Measurements from ENCODE around the gene TRIM3.
"Not testable (repeated sequence)": the region's sequence is repeated elsewhere in the genome, so short reads cannot be mapped to it uniquely, and the experiment has no call there.

TRIM3 gene

GRCh38 chr11:6473451-6474412 is at the start of gene TRIM3:
Gene TRIM3, minus strand, starts transcription at chr11:6473941. Its CDS starts 8,246 bp downstream, at chr11:6465695.
- DNase-seq, result peak; percentile 68

DNA sequence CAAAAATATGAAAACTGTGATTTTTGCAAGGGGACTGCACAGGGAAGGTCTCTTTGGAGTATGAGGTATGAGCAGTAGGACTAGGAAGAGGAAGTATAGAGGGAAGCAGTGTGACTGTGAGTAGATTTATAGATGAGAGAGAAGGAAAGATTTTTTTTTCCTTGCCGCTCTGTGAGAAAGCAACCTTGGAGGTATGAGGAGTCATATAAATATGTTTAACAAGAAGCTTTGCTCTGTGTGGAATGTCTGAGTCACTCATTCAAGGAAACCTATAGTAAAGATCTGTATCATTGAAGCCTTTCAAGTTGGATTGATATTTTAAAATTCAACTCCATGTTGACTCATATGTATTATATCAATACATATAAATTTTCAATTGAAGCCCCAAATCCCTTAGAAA is 49.5 kb upstream of the TRIM3 start:
- no peak for DNase-seq

DNA sequence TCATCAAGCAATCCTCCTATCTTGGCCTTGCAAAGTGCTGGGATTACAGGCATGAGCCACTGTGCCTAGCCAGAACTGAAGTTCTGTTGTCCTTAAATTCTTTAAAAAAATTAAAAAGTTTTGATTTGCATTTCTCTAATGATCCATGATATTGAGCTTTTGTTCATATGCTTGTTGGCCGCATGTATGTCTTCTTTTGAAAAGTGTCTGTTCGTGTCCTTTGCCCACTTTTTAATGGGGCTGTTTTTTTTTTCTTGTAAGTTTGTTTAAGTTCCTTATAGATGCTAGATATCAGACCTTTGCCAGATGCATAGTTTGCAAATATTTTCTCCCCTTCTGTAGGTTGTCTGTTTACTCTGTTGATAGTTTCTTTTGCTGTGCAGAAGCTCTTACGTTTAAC is 48.2 kb upstream of the TRIM3 start:
- not testable (repeated sequence) for DNase-seq

GRCh38 chr11:6520265-6520664 is 46.5 kb upstream of the TRIM3 start:
- no peak for DNase-seq

- no peak for DNase-seq
These were observed 43.1 kb upstream of the TRIM3 start for GRCh38 chr11:6516865-6517264.

GRCh38 chr11:6505577-6506240 is 32.0 kb upstream of the TRIM3 start:
- DNase-seq, result no peak

- DNase-seq, result no peak
These were observed 30.4 kb upstream of the TRIM3 start for GRCh38 chr11:6504166-6504565.

GRCh38 chr11:6502382-6502781 is 28.6 kb upstream of the TRIM3 start:
- DNase-seq, result no peak

DNA sequence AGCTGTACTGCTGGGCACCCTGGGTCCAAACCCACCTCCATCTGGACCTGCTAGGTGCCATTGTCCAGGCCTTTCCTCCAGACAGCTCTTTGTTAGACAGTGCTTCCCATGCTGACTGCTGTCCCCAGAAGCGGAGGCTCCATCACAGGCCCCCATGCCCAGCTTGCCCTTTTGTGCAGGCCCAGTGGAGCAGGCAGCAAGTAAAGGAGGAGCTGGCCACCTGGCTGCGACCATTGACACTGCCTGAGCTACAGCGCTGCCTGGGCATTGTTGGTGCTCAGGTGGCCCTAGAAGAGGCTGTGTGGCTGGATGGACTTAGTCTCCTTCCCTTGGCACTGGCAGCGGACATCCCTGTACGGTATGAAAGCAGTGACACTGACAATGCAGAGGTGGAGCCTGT is 24.8 kb upstream of the TRIM3 start:
- DNase-seq, result no peak

DNA sequence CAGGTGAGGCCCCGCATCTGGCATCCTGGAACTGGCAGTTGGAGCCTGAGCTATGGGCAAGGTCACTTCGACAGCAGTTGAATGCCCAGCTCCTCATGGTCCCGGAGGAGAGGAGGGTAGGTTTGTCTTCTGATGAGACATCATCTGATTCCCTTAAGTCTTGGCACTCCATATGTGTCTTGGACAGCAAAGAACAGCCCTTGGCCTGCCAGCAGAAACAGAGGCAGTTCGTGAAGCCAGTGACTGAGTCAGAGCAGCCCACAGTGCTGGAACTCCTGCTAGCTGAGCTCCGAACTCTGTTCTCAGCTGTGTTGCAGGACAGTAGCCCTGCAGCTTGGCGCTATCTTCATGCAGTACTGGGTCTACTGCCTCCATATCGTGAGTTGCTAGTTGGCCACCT is 24.4 kb upstream of the TRIM3 start:
- DNase-seq, result no peak

- no peak for DNase-seq
These were observed 23.5 kb upstream of the TRIM3 start, which contains the start of gene DNHD1 for GRCh38 chr11:6497069-6497839. Gene DNHD1, plus strand, starts transcription at chr11:6497280. Its CDS starts 936 bp downstream, at chr11:6498216.

GRCh38 chr11:6489306-6489705 is 15.6 kb upstream of the TRIM3 start:
- DNase-seq, result no peak

DNA sequence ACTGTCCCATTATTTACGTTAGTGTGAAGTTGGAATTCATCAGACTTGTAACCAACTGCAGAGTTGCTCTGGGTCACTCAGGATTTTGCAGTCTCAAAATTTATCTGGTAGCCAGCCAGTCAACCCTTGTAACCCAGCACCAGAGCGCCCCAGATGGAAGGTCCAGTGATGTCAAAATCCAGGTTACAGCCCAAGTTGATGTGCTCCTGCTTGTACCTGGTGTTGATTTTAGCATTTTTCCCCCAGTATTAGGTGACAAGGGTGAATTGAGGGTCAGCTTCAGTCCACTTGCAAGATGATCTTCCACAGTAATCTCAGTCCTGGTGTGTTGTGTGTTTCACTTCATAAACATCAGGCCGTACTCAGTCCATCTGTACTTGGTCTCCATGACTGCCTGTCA is 15.1 kb upstream of the TRIM3 start:
- no peak for DNase-seq

GRCh38 chr11:6488342-6488741 is 14.6 kb upstream of the TRIM3 start:
- no peak for DNase-seq

DNA sequence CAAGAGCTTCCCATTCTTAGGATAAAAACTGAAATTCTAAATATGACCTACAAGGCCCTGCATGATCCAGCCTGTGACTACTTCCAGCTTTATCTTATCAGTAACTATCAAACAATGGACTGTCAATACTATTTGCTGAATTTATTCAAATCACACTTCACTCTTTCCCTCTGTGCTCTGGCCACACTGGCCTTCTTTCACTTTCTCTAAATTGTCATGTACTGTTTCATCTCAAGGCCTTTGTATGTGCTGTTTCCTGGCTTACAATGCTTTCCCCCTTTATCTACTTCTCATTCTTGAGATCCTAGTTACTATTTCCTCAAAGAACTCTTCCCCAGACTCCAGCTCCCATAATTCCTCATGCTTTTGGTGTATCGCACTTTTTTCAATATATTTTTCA is 13.2 kb upstream of the TRIM3 start:
- DNase-seq, result no peak

DNA sequence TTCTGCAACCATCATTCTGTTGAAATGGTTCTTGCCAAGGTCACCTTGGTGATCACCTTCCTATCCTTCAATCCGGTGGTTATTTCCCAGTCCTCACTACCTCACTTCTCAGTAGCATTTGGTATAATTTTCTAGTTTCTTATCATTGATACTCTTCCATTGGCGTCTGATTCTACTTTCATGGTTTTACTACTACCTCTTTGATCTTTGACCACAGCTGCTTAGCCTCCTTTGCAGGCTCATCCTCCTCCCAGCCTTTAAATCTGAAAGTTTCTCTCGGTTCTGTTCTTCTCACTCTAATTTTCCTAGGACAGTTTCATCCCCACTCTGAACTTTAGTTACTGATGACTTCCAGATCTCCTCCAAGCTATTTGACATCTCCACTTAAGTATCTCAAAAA is 12.5 kb upstream of the TRIM3 start:
- no peak for DNase-seq

DNA sequence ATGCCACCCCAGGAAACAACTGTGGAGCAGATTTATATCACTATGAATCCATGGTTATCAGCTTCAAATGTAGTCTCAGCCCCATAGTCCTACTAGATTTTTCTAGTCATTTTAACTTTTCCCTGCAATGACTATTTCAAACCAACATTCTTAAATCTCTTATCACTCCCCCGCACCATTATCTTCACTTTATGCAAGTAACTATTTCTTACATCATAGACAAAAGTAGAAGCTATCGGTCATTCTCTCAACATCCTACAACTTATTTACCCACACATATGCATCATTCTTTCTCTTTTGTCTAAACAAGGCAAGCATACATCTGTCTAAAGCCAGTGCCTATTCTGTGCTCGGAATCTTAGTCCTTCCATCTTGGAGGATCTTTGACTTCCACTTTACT is 11.9 kb upstream of the TRIM3 start:
- no peak for DNase-seq

GRCh38 chr11:6483015-6483414 is 9.3 kb upstream of the TRIM3 start:
- DNase-seq, result no peak

GRCh38 chr11:6482441-6482840 is 8.7 kb upstream of the TRIM3 start:
- DNase-seq, result no peak

DNA sequence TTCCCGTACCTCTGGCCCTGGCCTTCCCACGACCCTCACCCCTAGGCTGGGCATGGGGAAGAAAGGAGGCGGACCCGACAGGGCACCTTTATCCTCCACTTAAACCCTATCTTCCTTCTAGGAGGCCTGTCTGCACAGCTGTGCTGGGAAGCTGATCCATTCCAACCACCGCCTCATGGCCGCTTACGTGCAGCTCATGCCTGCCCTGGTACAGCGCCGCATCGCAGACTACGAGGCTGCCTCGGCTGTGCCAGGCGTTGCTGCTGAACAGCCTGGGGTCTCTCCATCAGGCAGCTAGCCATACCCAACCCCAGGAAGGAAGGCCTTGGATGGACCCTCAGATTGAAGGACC is 8.2 kb upstream of the TRIM3 start:
- peak; percentile 19 for DNase-seq

DNA sequence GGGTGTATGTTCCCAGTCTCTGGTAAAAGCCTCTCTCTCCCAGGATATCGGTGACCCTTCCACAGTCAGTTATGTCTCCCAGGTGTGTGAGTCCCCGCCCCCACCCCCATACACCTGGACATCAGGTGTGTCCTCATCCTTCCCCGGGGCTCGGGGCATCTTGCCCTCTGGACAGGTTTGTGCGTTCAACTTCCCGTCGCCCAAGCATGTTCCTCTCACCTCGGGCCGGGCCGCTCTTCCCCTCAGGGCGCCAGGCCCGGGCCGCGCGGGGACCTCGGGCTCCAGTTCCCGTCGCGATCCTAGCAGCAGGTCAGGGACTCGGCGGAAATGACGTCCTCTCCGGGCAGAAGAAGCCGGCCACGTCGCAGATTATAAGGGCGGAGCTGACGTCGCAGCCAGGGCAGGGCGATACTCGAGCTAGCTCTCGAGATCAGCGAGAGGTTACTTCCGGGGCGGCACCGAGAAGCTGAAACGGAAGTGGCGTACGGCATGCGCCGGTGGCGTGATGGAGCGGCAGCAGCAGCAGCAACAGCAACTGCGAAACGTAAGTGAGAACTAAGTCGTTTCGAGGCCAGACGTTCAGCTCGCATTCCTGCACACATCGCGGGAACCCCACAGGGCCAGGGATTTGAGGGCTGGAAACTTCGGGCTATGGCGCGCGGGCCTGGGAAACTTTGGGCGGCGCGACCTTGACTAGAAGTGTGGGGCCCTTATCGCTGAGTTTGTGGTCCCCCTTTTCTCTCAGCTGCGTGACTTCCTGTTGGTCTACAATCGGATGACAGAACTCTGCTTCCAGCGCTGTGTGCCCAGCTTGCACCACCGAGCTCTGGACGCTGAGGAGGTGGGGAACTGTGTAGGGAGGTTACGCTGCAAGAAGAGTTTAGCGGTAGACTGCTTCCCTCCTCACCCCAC is 7.5 kb upstream of the TRIM3 start, which contains the start of the genes ARFIP2 and TIMM10B:
Gene ARFIP2, minus strand, starts transcription at position 320 of the 912 bp plus-strand sequence. CDS start 910 bp downstream, outside the sequence.
Gene TIMM10B, plus strand, starts transcription at position 490 of the 912 bp plus-strand sequence. Its CDS starts 16 bp downstream, at position 506.
- DNase-seq, result peak; percentile 98
